ENCODE results near the gene CTLA4. TPM values are rescaled to one million over a fixed set of nuclear protein-coding genes. Genes with fewer than 3 reads are reported as not detected.

CTLA4 gene
- total and polyA plus RNA-seq, 2 of the 4 experiments (the other 2 are of a cell fraction), result not detected

DNA sequence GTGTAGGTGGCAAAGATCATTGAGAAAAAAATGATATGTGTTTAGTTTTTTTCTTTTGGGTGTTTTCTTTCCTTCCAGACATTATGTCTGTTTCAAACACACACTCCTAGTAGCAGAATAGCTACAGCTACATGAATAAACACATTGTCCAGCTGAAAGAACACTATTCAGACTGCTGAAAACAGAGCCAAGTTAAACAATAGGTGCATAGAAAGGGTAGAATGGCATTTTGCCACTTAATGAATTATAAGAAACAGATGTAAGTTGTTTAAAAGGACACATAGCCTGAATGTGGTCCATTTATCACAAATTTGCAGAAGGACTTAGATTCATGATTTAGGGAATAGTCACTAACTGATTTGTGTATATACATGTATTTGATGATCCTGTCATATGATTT is 20.1 kb downstream of the CTLA4 start:
- CTCF ChIA-PET, result interaction anchor here (1.0 kb wide), 1 partner anchor 17 kb away, joined by 3 read pairs; no protein-coding TSS in a partner anchor
- H3K56ac ChIP-seq (ENCODE audit: extremely low read depth, insufficient read depth, low read length), result no peak overlapping the region
- TF ChIP-seq SMC3 (IDR thresholded peaks at IDR 0.05; ENCODE audit: low read depth, low read length) (no peak), CEBPB (IDR thresholded peaks at IDR 0.05; ENCODE audit: low read depth, low read length) (no peak), POLR2A (IDR thresholded peaks at IDR 0.05; ENCODE audit: low read depth, low read length) (no peak), BHLHE40 (IDR thresholded peaks at IDR 0.05; ENCODE audit: low read depth, low read length) (no peak), RCOR1 (IDR thresholded peaks at IDR 0.05; ENCODE audit: insufficient replicate concordance, low read length) (no peak), FOS (IDR thresholded peaks at IDR 0.05; ENCODE audit: low read depth, low read length) (no peak), NFE2L2 (IDR thresholded peaks at IDR 0.05; ENCODE audit: low read depth, low read length) (no peak), CHD1 (IDR thresholded peaks at IDR 0.05; ENCODE audit: low read depth, low read length) (no peak), RAD21 (IDR thresholded peaks at IDR 0.05; ENCODE audit: low read length) (no peak), RFX5 (IDR thresholded peaks at IDR 0.05; ENCODE audit: low read depth, low read length) (no peak)
- TF ChIP-seq, protein P1, sequence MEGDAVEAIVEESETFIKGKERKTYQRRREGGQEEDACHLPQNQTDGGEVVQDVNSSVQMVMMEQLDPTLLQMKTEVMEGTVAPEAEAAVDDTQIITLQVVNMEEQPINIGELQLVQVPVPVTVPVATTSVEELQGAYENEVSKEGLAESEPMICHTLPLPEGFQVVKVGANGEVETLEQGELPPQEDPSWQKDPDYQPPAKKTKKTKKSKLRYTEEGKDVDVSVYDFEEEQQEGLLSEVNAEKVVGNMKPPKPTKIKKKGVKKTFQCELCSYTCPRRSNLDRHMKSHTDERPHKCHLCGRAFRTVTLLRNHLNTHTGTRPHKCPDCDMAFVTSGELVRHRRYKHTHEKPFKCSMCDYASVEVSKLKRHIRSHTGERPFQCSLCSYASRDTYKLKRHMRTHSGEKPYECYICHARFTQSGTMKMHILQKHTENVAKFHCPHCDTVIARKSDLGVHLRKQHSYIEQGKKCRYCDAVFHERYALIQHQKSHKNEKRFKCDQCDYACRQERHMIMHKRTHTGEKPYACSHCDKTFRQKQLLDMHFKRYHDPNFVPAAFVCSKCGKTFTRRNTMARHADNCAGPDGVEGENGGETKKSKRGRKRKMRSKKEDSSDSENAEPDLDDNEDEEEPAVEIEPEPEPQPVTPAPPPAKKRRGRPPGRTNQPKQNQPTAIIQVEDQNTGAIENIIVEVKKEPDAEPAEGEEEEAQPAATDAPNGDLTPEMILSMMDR (conservative IDR thresholded peaks at IDR 0.05; ENCODE audit: low read depth, low read length), result no peak
- TF ChIP-seq, protein P2, sequence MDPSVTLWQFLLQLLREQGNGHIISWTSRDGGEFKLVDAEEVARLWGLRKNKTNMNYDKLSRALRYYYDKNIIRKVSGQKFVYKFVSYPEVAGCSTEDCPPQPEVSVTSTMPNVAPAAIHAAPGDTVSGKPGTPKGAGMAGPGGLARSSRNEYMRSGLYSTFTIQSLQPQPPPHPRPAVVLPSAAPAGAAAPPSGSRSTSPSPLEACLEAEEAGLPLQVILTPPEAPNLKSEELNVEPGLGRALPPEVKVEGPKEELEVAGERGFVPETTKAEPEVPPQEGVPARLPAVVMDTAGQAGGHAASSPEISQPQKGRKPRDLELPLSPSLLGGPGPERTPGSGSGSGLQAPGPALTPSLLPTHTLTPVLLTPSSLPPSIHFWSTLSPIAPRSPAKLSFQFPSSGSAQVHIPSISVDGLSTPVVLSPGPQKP (IDR thresholded peaks at IDR 0.05; ENCODE audit: borderline replicate concordance, low read depth, low read length), result no peak
- TF ChIP-seq, protein P3, sequence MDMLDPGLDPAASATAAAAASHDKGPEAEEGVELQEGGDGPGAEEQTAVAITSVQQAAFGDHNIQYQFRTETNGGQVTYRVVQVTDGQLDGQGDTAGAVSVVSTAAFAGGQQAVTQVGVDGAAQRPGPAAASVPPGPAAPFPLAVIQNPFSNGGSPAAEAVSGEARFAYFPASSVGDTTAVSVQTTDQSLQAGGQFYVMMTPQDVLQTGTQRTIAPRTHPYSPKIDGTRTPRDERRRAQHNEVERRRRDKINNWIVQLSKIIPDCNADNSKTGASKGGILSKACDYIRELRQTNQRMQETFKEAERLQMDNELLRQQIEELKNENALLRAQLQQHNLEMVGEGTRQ (IDR thresholded peaks at IDR 0.05; ENCODE audit: low read depth, low read length), result no peak
- H2AK9ac ChIP-seq (replicated peaks; ENCODE audit: low read depth, low read length, poor library complexity), result no peak overlapping the region
- no peak overlapping the region for H2AK5ac ChIP-seq (ENCODE audit: low read depth, low read length)
- H3K9me3 ChIP-seq (ENCODE audit: control insufficient read depth, insufficient read depth, low read length), result no peaks in the 10 kb centered on the region
- no peak overlapping the region for H2BK120ac ChIP-seq (ENCODE audit: low read depth, low read length)
- H4K8ac ChIP-seq (ENCODE audit: low read depth in 2 of 2, low read length in 2 of 2), result no peak overlapping the region
- no peak overlapping the region for H2BK5ac ChIP-seq (ENCODE audit: low read depth, low read length, poor library complexity, severe bottlenecking)
- dilution Hi-C loops (cut with HindIII; ENCODE audit: low sequenced_read_pairs, unreplicated experiment) (no loop called here), in situ Hi-C loops (cut with MboI; ENCODE audit: low sequenced_read_pairs) (no loop called here), intact Hi-C loops (cut with micrococcal nuclease) (no loop called here)
- no peak overlapping the region for H2AFZ ChIP-seq (replicated peaks; ENCODE audit: low read length, poor library complexity)
- H4K91ac ChIP-seq (ENCODE audit: insufficient read depth, low read depth, low read length), result no peak overlapping the region
- no peak overlapping the region for H2BK20ac ChIP-seq (ENCODE audit: low read depth, low read length)
- H3K9me1 ChIP-seq (ENCODE audit: insufficient read depth, low read length), result no peaks in the 10 kb centered on the region
- peaks cover 17% of the 10 kb centered on the region for H3K27me3 ChIP-seq (ENCODE audit: control insufficient read depth, insufficient read depth, low read length)
- H3K4ac ChIP-seq (ENCODE audit: low read depth, low read length), result no peak overlapping the region
- POLR2A ChIA-PET (ENCODE audit: unreplicated experiment), result no interaction called here
- no peak overlapping the region for H3K18ac ChIP-seq (ENCODE audit: low read depth, low read length)
- no peak overlapping the region for H3K4me3 ChIP-seq (ENCODE audit: insufficient read depth, low read depth, low read length)
- ATAC-seq (ENCODE audit: low read depth), result no peak
- H3K23ac ChIP-seq (ENCODE audit: low read depth, low read length), result no peak overlapping the region
- H3K36me3 ChIP-seq (ENCODE audit: control insufficient read depth, insufficient read depth, low read length), result no peaks in the 10 kb centered on the region
- no peaks in the 10 kb centered on the region for H3K79me1 ChIP-seq (ENCODE audit: low read depth in 1 of 2, low read length in 2 of 2)
- H3K14ac ChIP-seq (replicated peaks; ENCODE audit: low read depth, low read length), result no peak overlapping the region
- no peak overlapping the region for H3K4me2 ChIP-seq (ENCODE audit: low read depth, low read length)
- H4K20me1 ChIP-seq (ENCODE audit: insufficient read depth, low read length), result no peaks in the 10 kb centered on the region
- H3K9ac ChIP-seq (ENCODE audit: low read depth, low read length), result no peak overlapping the region
- H3K27ac ChIP-seq (ENCODE audit: insufficient read depth, low read length), result no peak overlapping the region
- no peak overlapping the region for H4K5ac ChIP-seq (ENCODE audit: low read depth, low read length)
- no peaks in the 10 kb centered on the region for H3K4me1 ChIP-seq (ENCODE audit: control insufficient read depth, insufficient read depth, low read length)
- no peak overlapping the region for H2BK15ac ChIP-seq (ENCODE audit: low read depth, low read length)
- DNase-seq, result no peak
- BruUV-seq (replicated peaks), result no TSS peak
